Panc1 (cell line): Measurements from ENCODE around the gene TAS2R10. TPM values are rescaled to one million over a fixed set of nuclear protein-coding genes. Genes with fewer than 3 reads are reported as not detected.

Experiments used
- ATAC-seq: fragments of 200-7000 bp; cut with Tn5 transposase; 2 replicates; pipeline ENCODE4 v1.9.1; 2020; ENCODE audit warnings: mild to moderate bottlenecking, moderate library complexity
- BruUV-seq: library from RNA; stranded (reverse); fragments of 400-500 nt; replicated peaks from 2 replicates; lab custom pipeline; 2021; lab: Mats Ljungman, UMichigan
- CTCF ChIA-PET: fragments of 300-600 bp; sonication (Branson Sonifier 250); formaldehyde crosslinking; loops from one replicate; lab custom pipeline; 2022; ENCODE audit warnings: antibody characterized with exemption; lab: Charles Lee
- POLR2A ChIA-PET: fragments of 300-600 bp; sonication (Branson Sonifier 250); formaldehyde crosslinking; loops from one replicate; lab custom pipeline; 2022; ENCODE audit warnings: antibody characterized with exemption; lab: Charles Lee
- DNase-seq: peaks from one replicate; pipeline ENCODE4 v3.0.0-alpha.2; 2010; ENCODE audit warnings: low read depth, low spot score
- H3K27ac ChIP-seq: 2 replicates; pipeline ENCODE4 v1.5.1; 2011; ENCODE audit warnings: mild to moderate bottlenecking, low read length, inconsistent platforms
- H3K27me3 ChIP-seq: fragments of 200-500 bp; sonication (Bioruptor generic); 2 replicates; pipeline ENCODE4 v1.6.0; 2014; ENCODE audit warnings: low read length, inconsistent platforms; ENCODE audit not compliant: control insufficient read depth, insufficient read depth
- H3K36me3 ChIP-seq: fragments of 200-500 bp; sonication (Bioruptor generic); 2 replicates; pipeline ENCODE4 v1.5.1; 2014; ENCODE audit warnings: inconsistent platforms, mild to moderate bottlenecking, low read length, moderate library complexity; ENCODE audit not compliant: control insufficient read depth, insufficient read depth
- H3K4me1 ChIP-seq: 2 replicates; pipeline ENCODE4 v1.5.1; 2011; ENCODE audit warnings: inconsistent platforms, mild to moderate bottlenecking, low read length, moderate library complexity; ENCODE audit not compliant: control insufficient read depth, insufficient read depth
- H3K4me3 ChIP-seq, 2 experiments: 2 replicates each; pipeline ENCODE4 v1.5.1; 2011 to 2012; ENCODE audit warnings: low read depth in 2 of 2, low read length in 2 of 2, mild to moderate bottlenecking in 2 of 2, inconsistent platforms in 1 of 2, moderate library complexity in 1 of 2
- H3K9me3 ChIP-seq: fragments of 200-500 bp; sonication (Bioruptor generic); 2 replicates; pipeline ENCODE4 v1.5.1; 2014; ENCODE audit warnings: low read depth, mild to moderate bottlenecking, inconsistent platforms, low read length, moderate library complexity; ENCODE audit not compliant: control insufficient read depth, insufficient read depth
- POLR2AphosphoS5 ChIP-seq: IDR thresholded peaks from 2 replicates; pipeline ENCODE4 v1.6.1; 2012; ENCODE audit warnings: mild to moderate bottlenecking, low read depth, low read length, moderate library complexity
- SIN3A ChIP-seq: IDR thresholded peaks from 2 replicates; pipeline ENCODE4 v1.6.1; 2012; ENCODE audit warnings: low read depth, mild to moderate bottlenecking, low read length, moderate library complexity, borderline replicate concordance; ENCODE audit not compliant: insufficient read depth
- TCF7L2 ChIP-seq: IDR thresholded peaks from 2 replicates; pipeline ENCODE4 v1.6.1; 2011; ENCODE audit warnings: mild to moderate bottlenecking, low read depth, low read length, inconsistent platforms
- in situ Hi-C: cut with HindIII; loops from 2 replicates; pipeline ENCODE4 v1.10.0; 2016; ENCODE audit warnings: low sequenced_read_pairs, low pct_unique_long_range_greater_than_20kb
- intact Hi-C: fragments of 100-400 bp; cut with micrococcal nuclease; formaldehyde crosslinking; loops from one replicate; pipeline ENCODE4 v1.10.0; 2022; ENCODE audit not compliant: unreplicated experiment
- total RNA-seq: library from RNA; stranded (reverse); gene quantifications from one replicate; pipeline ENCODE4 v1.2.1, GENCODE V29; 2021; ENCODE audit not compliant: unreplicated experiment
- TF ChIP-seq, protein P1 (sequence below), 2 experiments: IDR thresholded peaks; 2 replicates each; pipeline ENCODE4 v1.6.1; 2011 to 2012; ENCODE audit warnings: low read depth in 2 of 2, control low read depth in 1 of 2, low read length in 1 of 2, mild to moderate bottlenecking in 1 of 2, moderate library complexity in 1 of 2; ENCODE audit not compliant: insufficient read depth in 1 of 2
- TF ChIP-seq, protein P2 (sequence below): fragments of 450-650 bp; IDR thresholded peaks from 2 replicates; pipeline ENCODE4 v1.5.1; 2017; ENCODE audit warnings: mild to moderate bottlenecking

TAS2R10 gene
- total RNA-seq, 1 experiment from 2014 or later, result 0.23 TPM

DNA sequence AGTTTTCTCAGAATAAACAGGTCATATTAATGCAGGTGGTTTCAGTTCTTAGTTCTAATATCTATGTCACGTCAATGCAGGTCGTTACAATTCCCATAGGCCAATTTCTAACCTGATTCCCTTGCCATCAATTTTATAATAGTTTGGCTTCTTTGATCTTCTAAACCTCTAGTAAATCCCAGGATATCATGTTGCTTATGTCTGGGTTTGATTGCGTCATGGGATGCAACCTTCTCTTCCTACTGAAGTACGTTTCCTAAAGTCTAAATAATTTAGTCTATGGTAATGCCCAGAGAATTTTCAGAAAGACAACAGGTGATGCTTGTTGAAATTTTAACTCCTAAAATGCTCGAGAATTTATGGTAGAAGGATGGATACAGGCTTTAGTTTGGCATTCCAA lies 42.9 kb downstream of the TAS2R10 start:
- no peaks in the 10 kb centered on the region for H3K27me3 ChIP-seq
- in situ Hi-C loops, result no loop called here
- CTCF ChIA-PET, result no interaction called here

DNA sequence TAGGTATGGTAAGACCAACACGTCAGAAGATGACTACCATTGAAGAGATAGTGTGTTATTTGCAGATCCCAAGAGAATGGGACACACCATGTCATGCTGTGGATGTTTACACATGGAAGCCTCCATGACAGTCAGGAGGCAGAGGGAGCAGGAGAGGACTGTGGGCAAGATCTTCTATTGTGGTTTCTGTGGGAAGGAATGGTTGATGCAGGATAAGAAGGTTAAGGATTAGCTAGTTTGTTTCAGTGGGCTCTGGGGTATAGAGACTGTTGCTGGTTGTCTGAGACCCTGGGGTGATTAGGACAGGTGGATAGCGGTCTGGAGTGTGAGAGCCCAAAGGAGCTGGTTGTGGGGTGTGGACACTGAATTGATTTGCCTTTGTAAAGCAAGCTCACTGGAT lies 47.1 kb downstream of the TAS2R10 start:
- no peaks in the 10 kb centered on the region for H3K4me1 ChIP-seq
- no peak overlapping the region for H3K4me3 ChIP-seq
- H3K27ac ChIP-seq, result no peak overlapping the region
- no peaks in the 10 kb centered on the region; the same call in 1 of the 2 replicates for H3K36me3 ChIP-seq
- no peaks in the 10 kb centered on the region; the same call in 1 of the 2 replicates for H3K27me3 ChIP-seq
- no TSS peak for BruUV-seq
- no peak for ATAC-seq
- in situ Hi-C loops, result no loop called here
- TF ChIP-seq SIN3A, result no peak
- TF ChIP-seq, protein P1, sequence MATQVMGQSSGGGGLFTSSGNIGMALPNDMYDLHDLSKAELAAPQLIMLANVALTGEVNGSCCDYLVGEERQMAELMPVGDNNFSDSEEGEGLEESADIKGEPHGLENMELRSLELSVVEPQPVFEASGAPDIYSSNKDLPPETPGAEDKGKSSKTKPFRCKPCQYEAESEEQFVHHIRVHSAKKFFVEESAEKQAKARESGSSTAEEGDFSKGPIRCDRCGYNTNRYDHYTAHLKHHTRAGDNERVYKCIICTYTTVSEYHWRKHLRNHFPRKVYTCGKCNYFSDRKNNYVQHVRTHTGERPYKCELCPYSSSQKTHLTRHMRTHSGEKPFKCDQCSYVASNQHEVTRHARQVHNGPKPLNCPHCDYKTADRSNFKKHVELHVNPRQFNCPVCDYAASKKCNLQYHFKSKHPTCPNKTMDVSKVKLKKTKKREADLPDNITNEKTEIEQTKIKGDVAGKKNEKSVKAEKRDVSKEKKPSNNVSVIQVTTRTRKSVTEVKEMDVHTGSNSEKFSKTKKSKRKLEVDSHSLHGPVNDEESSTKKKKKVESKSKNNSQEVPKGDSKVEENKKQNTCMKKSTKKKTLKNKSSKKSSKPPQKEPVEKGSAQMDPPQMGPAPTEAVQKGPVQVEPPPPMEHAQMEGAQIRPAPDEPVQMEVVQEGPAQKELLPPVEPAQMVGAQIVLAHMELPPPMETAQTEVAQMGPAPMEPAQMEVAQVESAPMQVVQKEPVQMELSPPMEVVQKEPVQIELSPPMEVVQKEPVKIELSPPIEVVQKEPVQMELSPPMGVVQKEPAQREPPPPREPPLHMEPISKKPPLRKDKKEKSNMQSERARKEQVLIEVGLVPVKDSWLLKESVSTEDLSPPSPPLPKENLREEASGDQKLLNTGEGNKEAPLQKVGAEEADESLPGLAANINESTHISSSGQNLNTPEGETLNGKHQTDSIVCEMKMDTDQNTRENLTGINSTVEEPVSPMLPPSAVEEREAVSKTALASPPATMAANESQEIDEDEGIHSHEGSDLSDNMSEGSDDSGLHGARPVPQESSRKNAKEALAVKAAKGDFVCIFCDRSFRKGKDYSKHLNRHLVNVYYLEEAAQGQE (IDR thresholded peaks at IDR 0.05; ENCODE audit: insufficient read depth in 1 of 2, low read depth in 2 of 2, low read length in 1 of 2), result no peak
- TF ChIP-seq, protein P2, sequence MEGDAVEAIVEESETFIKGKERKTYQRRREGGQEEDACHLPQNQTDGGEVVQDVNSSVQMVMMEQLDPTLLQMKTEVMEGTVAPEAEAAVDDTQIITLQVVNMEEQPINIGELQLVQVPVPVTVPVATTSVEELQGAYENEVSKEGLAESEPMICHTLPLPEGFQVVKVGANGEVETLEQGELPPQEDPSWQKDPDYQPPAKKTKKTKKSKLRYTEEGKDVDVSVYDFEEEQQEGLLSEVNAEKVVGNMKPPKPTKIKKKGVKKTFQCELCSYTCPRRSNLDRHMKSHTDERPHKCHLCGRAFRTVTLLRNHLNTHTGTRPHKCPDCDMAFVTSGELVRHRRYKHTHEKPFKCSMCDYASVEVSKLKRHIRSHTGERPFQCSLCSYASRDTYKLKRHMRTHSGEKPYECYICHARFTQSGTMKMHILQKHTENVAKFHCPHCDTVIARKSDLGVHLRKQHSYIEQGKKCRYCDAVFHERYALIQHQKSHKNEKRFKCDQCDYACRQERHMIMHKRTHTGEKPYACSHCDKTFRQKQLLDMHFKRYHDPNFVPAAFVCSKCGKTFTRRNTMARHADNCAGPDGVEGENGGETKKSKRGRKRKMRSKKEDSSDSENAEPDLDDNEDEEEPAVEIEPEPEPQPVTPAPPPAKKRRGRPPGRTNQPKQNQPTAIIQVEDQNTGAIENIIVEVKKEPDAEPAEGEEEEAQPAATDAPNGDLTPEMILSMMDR, result no peak
- TF ChIP-seq TCF7L2, result no peak
- TF ChIP-seq POLR2AphosphoS5, result no peak
- H3K9me3 ChIP-seq, result no peaks in the 10 kb centered on the region
- ChIA-PET CTCF (no interaction called here), POLR2A (no interaction called here)
- DNase-seq, result no peak
- intact Hi-C loops, result no loop called here

More for the DNA sequence above, 42.9 kb downstream of the TAS2R10 start:
- H3K36me3 ChIP-seq, result no peaks in the 10 kb centered on the region; the same call in 1 of the 2 replicates
- no peak for DNase-seq
- H3K4me3 ChIP-seq, result no peak overlapping the region
- H3K27ac ChIP-seq, result no peak overlapping the region
- POLR2A ChIA-PET, result no interaction called here
- H3K9me3 ChIP-seq, result no peaks in the 10 kb centered on the region
- intact Hi-C loops, result no loop called here
- no peak for ATAC-seq
- BruUV-seq, result no TSS peak
- TF ChIP-seq POLR2AphosphoS5 (no peak), TCF7L2 (no peak), SIN3A (no peak)
- TF ChIP-seq, protein P1 (IDR thresholded peaks at IDR 0.05; ENCODE audit: insufficient read depth in 1 of 2, low read depth in 2 of 2, low read length in 1 of 2), result no peak
- TF ChIP-seq, protein P2, result no peak
- H3K4me1 ChIP-seq, result no peaks in the 10 kb centered on the region
